ENCODE results near the gene SLC8A2. TPM values are rescaled to one million over a fixed set of nuclear protein-coding genes. Genes with fewer than 3 reads are reported as not detected.
A peak's percentile ranks its signal among the peaks of the same experiment; 100 is the strongest.

Gene SLC8A2
- 14.5 and 17.6 TPM in 2 replicates for total RNA-seq (ENCODE audit: low replicate concordance)

DNA sequence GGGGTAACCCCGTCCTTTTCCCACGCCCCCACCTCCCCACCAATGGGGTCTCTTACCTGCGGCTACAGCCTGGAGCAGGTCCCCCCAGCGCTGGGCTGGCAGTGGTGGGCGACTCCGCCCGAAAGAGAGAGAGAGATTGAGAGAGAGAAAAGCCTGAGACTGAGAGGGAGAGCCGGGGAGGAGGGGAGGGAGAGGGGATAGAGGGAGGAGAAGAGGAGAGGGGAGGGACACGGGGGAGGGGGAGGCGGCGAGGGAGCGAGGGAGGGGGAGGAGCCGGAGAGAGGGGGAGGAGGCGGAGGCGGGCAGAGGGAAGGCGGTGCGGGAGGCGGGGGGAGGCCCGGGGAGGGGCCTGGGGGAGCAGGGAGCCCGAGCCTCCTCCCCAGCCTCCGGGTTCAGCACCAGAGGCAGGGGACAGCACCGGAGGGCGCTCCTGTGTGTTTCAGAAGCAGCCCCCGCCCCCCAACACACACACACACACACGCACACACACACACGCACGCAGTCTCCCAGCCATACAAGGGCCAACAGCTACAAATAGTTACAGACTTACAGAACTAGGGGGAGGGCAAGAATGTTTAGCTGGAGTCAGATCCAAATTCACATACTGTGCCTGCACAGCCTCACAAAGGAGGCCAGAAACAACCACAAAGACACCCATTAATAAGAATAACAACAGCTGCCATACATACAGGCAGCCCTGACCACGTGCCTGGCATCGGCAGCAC is at the start of gene SLC8A2:
TSS of gene SLC8A2 (minus strand) at position 161 of the 725 bp plus-strand sequence. CDS start 5,490 bp downstream, outside the sequence.
- no peak within 1 kb of the TSS for H2AFZ ChIP-seq (replicated peaks)
- H3K27me3 ChIP-seq, result peaks cover 13% of the 10 kb centered on the region
- H3K4me2 ChIP-seq, result peak within 1 kb of the TSS; percentile 90
- H3K4me1 Mint-ChIP-seq, result peaks cover 32% of the 10 kb centered on the region
- peaks cover 28% of the 10 kb centered on the region for H4K20me1 ChIP-seq (ENCODE audit: low read depth)
- H3K4me3 Mint-ChIP-seq, result peak within 1 kb of the TSS; percentile 81
- peaks cover 27% of the 10 kb centered on the region for H3K27me3 Mint-ChIP-seq (ENCODE audit: insufficient read depth, low read depth)
- no peaks in the 10 kb centered on the region for H3K79me2 ChIP-seq (ENCODE audit: low read depth)
- H3K27ac Mint-ChIP-seq, result peak within 1 kb of the TSS; percentile 7
- H3K36me3 ChIP-seq, result no peaks in the 10 kb centered on the region
- no peak within 1 kb of the TSS for H3K27ac ChIP-seq
- no peak for TF ChIP-seq EZH2 (IDR thresholded peaks at IDR 0.05)
- TF ChIP-seq CTCF (IDR thresholded peaks at IDR 0.05), result no peak
- TF ChIP-seq EZH2phosphoT487 (IDR thresholded peaks at IDR 0.05), result no peak
- H3F3A ChIP-seq (ENCODE audit: low read depth), result peaks cover 14% of the 10 kb centered on the region
- DNase-seq (ENCODE audit: low spot score), result peak; percentile 97
- H3K9ac ChIP-seq, result no peak within 1 kb of the TSS
- H3K9me3 Mint-ChIP-seq, result no peaks in the 10 kb centered on the region
- no peaks in the 10 kb centered on the region for H3K36me3 Mint-ChIP-seq
- peaks cover 28% of the 10 kb centered on the region for H3K4me1 ChIP-seq
- peak within 1 kb of the TSS; percentile 73 for H3K4me3 ChIP-seq
- no peaks in the 10 kb centered on the region for H3K9me3 ChIP-seq (ENCODE audit: low read depth)

DNA sequence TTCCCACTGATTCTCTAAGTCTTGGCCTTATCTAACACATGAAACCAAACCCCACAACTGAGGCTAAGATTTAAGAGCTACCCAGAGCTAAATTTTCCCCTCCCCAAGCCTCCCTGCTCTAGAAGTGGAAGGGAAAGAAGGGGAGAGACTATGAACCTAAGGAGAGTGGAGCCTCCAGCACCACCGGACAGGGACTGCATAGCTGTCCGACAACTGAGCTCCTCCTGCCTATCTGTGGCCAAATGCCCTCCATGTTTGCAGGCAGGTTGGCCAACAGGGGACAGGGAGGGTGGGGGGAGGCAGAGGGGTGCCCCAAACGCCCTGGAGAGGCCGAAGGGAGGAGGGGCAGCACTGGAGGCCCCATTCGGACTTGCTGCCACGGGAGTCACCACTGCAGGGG is 49.1 kb upstream of the SLC8A2 start:
- Mint-ChIP-seq H3K27ac (no peak overlapping the region), H3K9me3 (no peaks in the 10 kb centered on the region), H3K4me1 (peaks cover 16% of the 10 kb centered on the region), H3K4me3 (no peak overlapping the region), H3K27me3 (ENCODE audit: insufficient read depth, low read depth) (peaks cover 9% of the 10 kb centered on the region), H3K36me3 (no peaks in the 10 kb centered on the region)
- H4K20me1 ChIP-seq (ENCODE audit: low read depth), result no peaks in the 10 kb centered on the region
- no peaks in the 10 kb centered on the region for H3K27me3 ChIP-seq
- H3K4me2 ChIP-seq, result no peak overlapping the region
- H3K9me3 ChIP-seq (ENCODE audit: low read depth), result no peaks in the 10 kb centered on the region
- H2AFZ ChIP-seq (replicated peaks), result no peak overlapping the region
- TF ChIP-seq EZH2 (IDR thresholded peaks at IDR 0.05), result no peak
- no peak for TF ChIP-seq CTCF (IDR thresholded peaks at IDR 0.05)
- no peak for TF ChIP-seq EZH2phosphoT487 (IDR thresholded peaks at IDR 0.05)
- H3K4me3 ChIP-seq, result no peak overlapping the region
- H3K4me1 ChIP-seq, result no peaks in the 10 kb centered on the region
- no peak for DNase-seq (ENCODE audit: low spot score)
- H3K27ac ChIP-seq, result no peak overlapping the region
- no peak overlapping the region for H3K9ac ChIP-seq
- no peaks in the 10 kb centered on the region for H3K36me3 ChIP-seq
- peaks cover 5% of the 10 kb centered on the region for H3F3A ChIP-seq (ENCODE audit: low read depth)
- no peaks in the 10 kb centered on the region for H3K79me2 ChIP-seq (ENCODE audit: low read depth)

- no peaks in the 10 kb centered on the region for H3K4me1 ChIP-seq
- H3K27me3 ChIP-seq, result no peaks in the 10 kb centered on the region
- H3K79me2 ChIP-seq (ENCODE audit: low read depth), result no peaks in the 10 kb centered on the region
- Mint-ChIP-seq H3K4me1 (peaks cover 20% of the 10 kb centered on the region), H3K27ac (peak overlapping the region; percentile 21), H3K9me3 (no peaks in the 10 kb centered on the region), H3K4me3 (no peak overlapping the region), H3K27me3 (ENCODE audit: insufficient read depth, low read depth) (peaks cover 9% of the 10 kb centered on the region), H3K36me3 (no peaks in the 10 kb centered on the region)
- DNase-seq (ENCODE audit: low spot score), result no peak
- H3K4me3 ChIP-seq, result no peak overlapping the region
- H3K9ac ChIP-seq, result no peak overlapping the region
- no peaks in the 10 kb centered on the region for H3K36me3 ChIP-seq
- H3K4me2 ChIP-seq, result peak overlapping the region; percentile 13
- no peak overlapping the region for H3K27ac ChIP-seq
- no peak for TF ChIP-seq CTCF (IDR thresholded peaks at IDR 0.05)
- TF ChIP-seq EZH2 (IDR thresholded peaks at IDR 0.05), result no peak
- TF ChIP-seq EZH2phosphoT487 (IDR thresholded peaks at IDR 0.05), result no peak
- H3F3A ChIP-seq (ENCODE audit: low read depth), result peaks cover 9% of the 10 kb centered on the region
- no peaks in the 10 kb centered on the region for H3K9me3 ChIP-seq (ENCODE audit: low read depth)
- H4K20me1 ChIP-seq (ENCODE audit: low read depth), result no peaks in the 10 kb centered on the region
- no peak overlapping the region for H2AFZ ChIP-seq (replicated peaks)
Observed at GRCh38 chr19:47520343-47520806, 48.7 kb upstream of the SLC8A2 start.
